ENCODE measurements around the gene PIM3. TPM values are rescaled to one million over a fixed set of nuclear protein-coding genes. Genes with fewer than 3 reads are reported as not detected.
A peak's percentile ranks its signal among the peaks of the same experiment; 100 is the strongest.

The PIM3 gene
- total RNA-seq, 1 donor from 2014 or later = 185 TPM

GRCh38 chr22:49928185-49928495 is 32.4 kb upstream of the PIM3 start:
- no peak for DNase-seq (ENCODE audit: low read depth, low spot score)

GRCh38 chr22:49928555-49929210 is 31.9 kb upstream of the PIM3 start:
- DNase-seq (ENCODE audit: low read depth, low spot score) = no peak

GRCh38 chr22:49929211-49929979 is 31.2 kb upstream of the PIM3 start:
- no peak for DNase-seq (ENCODE audit: low read depth, low spot score)

GRCh38 chr22:49929994-49930575 is 30.5 kb upstream of the PIM3 start:
- no peak for DNase-seq (ENCODE audit: low read depth, low spot score)

- peak; percentile 85 for DNase-seq (ENCODE audit: low read depth, low spot score)
These were observed 29.8 kb upstream of the PIM3 start for GRCh38 chr22:49930596-49931412.

- no peak for DNase-seq (ENCODE audit: low read depth, low spot score)
These were observed 27.1 kb upstream of the PIM3 start for GRCh38 chr22:49933236-49934159.

GRCh38 chr22:49934160-49934890 is 26.2 kb upstream of the PIM3 start:
- DNase-seq (ENCODE audit: low read depth, low spot score) = no peak

- DNase-seq (ENCODE audit: low read depth, low spot score) = no peak
These were observed 25.5 kb upstream of the PIM3 start for GRCh38 chr22:49934891-49935557.

- no peak for DNase-seq (ENCODE audit: low read depth, low spot score)
These were observed 25.0 kb upstream of the PIM3 start for GRCh38 chr22:49935561-49935960.

GRCh38 chr22:49936018-49936972 is 24.3 kb upstream of the PIM3 start:
- DNase-seq (ENCODE audit: low read depth, low spot score) = peak; percentile 91

- DNase-seq (ENCODE audit: low read depth, low spot score) = no peak
These were observed 23.4 kb upstream of the PIM3 start for GRCh38 chr22:49936973-49937757.

GRCh38 chr22:49937758-49938564 is 22.6 kb upstream of the PIM3 start:
- no peak for DNase-seq (ENCODE audit: low read depth, low spot score)

GRCh38 chr22:49938565-49939136 is 21.9 kb upstream of the PIM3 start:
- no peak for DNase-seq (ENCODE audit: low read depth, low spot score)

GRCh38 chr22:49941507-49942316 is 18.9 kb upstream of the PIM3 start:
- DNase-seq (ENCODE audit: low read depth, low spot score) = no peak

- no peak for DNase-seq (ENCODE audit: low read depth, low spot score)
These were observed 17.8 kb upstream of the PIM3 start for GRCh38 chr22:49942565-49943404.
